Heart left ventricle (tissue), 16 donors: Measurements from ENCODE around the gene SULT1C4. TPM values are rescaled to one million over a fixed set of nuclear protein-coding genes. Genes with fewer than 3 reads are reported as not detected.

Experiments used
- ATAC-seq, 4 donors: fragments of 200-7000 bp; cut with Tn5 transposase; one replicate each; pipeline ENCODE4 v1.9.1; 2020 to 2022; ENCODE audit warnings: moderate library complexity in 4 of 4, mild to moderate bottlenecking in 3 of 4, moderate number of reproducible peaks in 1 of 4
- DNase-seq, 5 donors: peaks; one replicate each; pipeline ENCODE4 v3.0.0-alpha.2; 2020
- H3K27ac ChIP-seq, 12 donors: fragments of 200-600 bp; sonication (generic) in 4 of 12; one replicate each; pipeline versions ENCODE4 v1.5.0 to v1.8.0; 2016 to 2022; ENCODE audit warnings: mild to moderate bottlenecking in 2 of 12
- H3K27me3 ChIP-seq, 9 donors: fragments of 200-600 bp; sonication (generic) in 2 of 9; one replicate each; pipeline versions ENCODE4 v1.5.1 to v1.8.0; 2016 to 2022; ENCODE audit warnings: mild to moderate bottlenecking in 3 of 9
- H3K36me3 ChIP-seq, 9 donors: fragments of 200-600 bp; sonication (generic) in 2 of 9; one replicate each; pipeline versions ENCODE4 v1.5.0 to v1.8.0; 2018 to 2022; ENCODE audit warnings: mild to moderate bottlenecking in 2 of 9
- H3K4me1 ChIP-seq, 12 donors: fragments of 200-600 bp; sonication (generic) in 4 of 12; one replicate each; pipeline versions ENCODE4 v1.5.0 to v1.8.0; 2016 to 2022; ENCODE audit warnings: mild to moderate bottlenecking in 3 of 12
- H3K4me3 ChIP-seq, 12 donors: fragments of 200-600 bp; sonication (generic) in 4 of 12; one replicate each; pipeline versions ENCODE4 v1.5.0 to v1.8.0; 2017 to 2022; ENCODE audit warnings: mild to moderate bottlenecking in 9 of 12, moderate library complexity in 4 of 12
- H3K9me3 ChIP-seq, 12 donors: fragments of 200-600 bp; sonication (generic) in 4 of 12; one replicate each; pipeline versions ENCODE4 v1.5.0 to v1.8.0; 2016 to 2022; ENCODE audit warnings: mild to moderate bottlenecking in 1 of 12
- POLR2A ChIP-seq, 2 donors: fragments of 450-650 bp; IDR thresholded peaks; one replicate each; pipeline ENCODE4 v1.6.1; 2017; ENCODE audit warnings: antibody characterized with exemption in 2 of 2, mild to moderate bottlenecking in 2 of 2, moderate library complexity in 2 of 2
- WGBS, 4 donors: extraction: QIAGEN DNeasy Blood & Tissue Kit in 2 of 4; methylation state at CpG; one replicate each; pipeline versions ENCODE4 v1.1.5 to v1.1.7; 2013 to 2018; 5-methylcytosine and 5-hydroxymethylcytosine counted together
- intact Hi-C, 10 donors: fragments of 100-400 bp; cut with DNase I; formaldehyde crosslinking; loops; one replicate each; pipeline versions ENCODE4 v1.11.1 to v1.14.2; 2022
- polyA plus RNA-seq, 2 donors: library from polyadenylated mRNA; stranded (reverse); fragments of 200-250 nt; gene quantifications; one replicate each; pipeline ENCODE4 v1.2.3, GENCODE V29; 2013
- total RNA-seq, 9 donors: library from RNA; depleted of rRNA in 2 of 9; stranded (reverse); fragments of >200 nt in 2 of 9; fragmentation: NEBNext Ultra II Directional in 3 of 9; extraction: Animal tissue kit (Norgen Biotek cat#: 25700) in 3 of 9; gene quantifications; one replicate each; pipeline versions ENCODE4 v1.1.0 to v1.2.4, GENCODE V29; 2016 to 2023
- TF ChIP-seq, protein P1 (sequence below), 12 donors: fragments of 200-600 bp; sonication (generic) in 4 of 12; IDR thresholded peaks; one replicate each; pipeline versions ENCODE4 v1.5.0 to v1.8.0; 2018 to 2022; ENCODE audit warnings: antibody characterized with exemption in 12 of 12, mild to moderate bottlenecking in 5 of 12
- donor health status: ischemic (EF 13 %, LVEDD 7.1; RV severe dilation, severe dysfunction).
- donor health status: healthy with polysubstance abuse.
- donor health status: DM: no; HTN: yes; CAD: no.
- donor health status: DM: no; HTN: no; CAD: no.
- donor health status: ischemic (EF 25% LVEDD 6.9; RV normal size, moderate dysfunction).
- donor health status: ischemic (EF 25% LVEDD 5.7; RV mildly dilated, moderate dysfunction).
- donor health status: healthy.
- donor health status: DM: yes; HTN: yes; CAD: no.
- donor health status: ischemic (EF 35%, LVEDD 5.7; RV mildly dilated, moderate dysfunction).
- donor health status: nonischemic (EF 11% LVEDD 7.7; RV severe dilation, severe dysfunction).
- donor health status: DM: yes; HTN: yes; CAD: no.
- donor health status: PGD.
- donor health status: ischemic (EF 29% LVEDD 5.4; RV normal size, mild dysfunction).
- donor health status: nonischemic (EF 23%, LVEDD 6.1; RV moderate dilation, normal function).

The SULT1C4 gene
- total and polyA plus RNA-seq, 11 donors = 0.95 to 5.5 (median 3.9) TPM

- intact Hi-C loops = no loop called here
- no peaks in the 10 kb centered on the region for H3K27me3 ChIP-seq
- WGBS, 4 donors = 49 to 75% (median 67%) methylated on average over 3 of the region's 3 CpGs
- ATAC-seq (no peak), DNase-seq (no peak)
- no peak overlapping the region for H3K4me3 ChIP-seq
- H3K36me3 ChIP-seq = no peaks in the 10 kb centered on the region
- no peak for TF ChIP-seq POLR2A (IDR thresholded peaks at IDR 0.05)
- TF ChIP-seq, protein P1, sequence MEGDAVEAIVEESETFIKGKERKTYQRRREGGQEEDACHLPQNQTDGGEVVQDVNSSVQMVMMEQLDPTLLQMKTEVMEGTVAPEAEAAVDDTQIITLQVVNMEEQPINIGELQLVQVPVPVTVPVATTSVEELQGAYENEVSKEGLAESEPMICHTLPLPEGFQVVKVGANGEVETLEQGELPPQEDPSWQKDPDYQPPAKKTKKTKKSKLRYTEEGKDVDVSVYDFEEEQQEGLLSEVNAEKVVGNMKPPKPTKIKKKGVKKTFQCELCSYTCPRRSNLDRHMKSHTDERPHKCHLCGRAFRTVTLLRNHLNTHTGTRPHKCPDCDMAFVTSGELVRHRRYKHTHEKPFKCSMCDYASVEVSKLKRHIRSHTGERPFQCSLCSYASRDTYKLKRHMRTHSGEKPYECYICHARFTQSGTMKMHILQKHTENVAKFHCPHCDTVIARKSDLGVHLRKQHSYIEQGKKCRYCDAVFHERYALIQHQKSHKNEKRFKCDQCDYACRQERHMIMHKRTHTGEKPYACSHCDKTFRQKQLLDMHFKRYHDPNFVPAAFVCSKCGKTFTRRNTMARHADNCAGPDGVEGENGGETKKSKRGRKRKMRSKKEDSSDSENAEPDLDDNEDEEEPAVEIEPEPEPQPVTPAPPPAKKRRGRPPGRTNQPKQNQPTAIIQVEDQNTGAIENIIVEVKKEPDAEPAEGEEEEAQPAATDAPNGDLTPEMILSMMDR (IDR thresholded peaks at IDR 0.05) = no peak
- H3K9me3 ChIP-seq = peaks cover 0 to 45% (median 29%) of the 10 kb centered on the region in 12 donors
- no peaks in the 10 kb centered on the region for H3K4me1 ChIP-seq
- H3K27ac ChIP-seq = no peak overlapping the region
These were observed 24.0 kb downstream of the SULT1C4 start for GRCh38 chr2:108401800-108402199.

DNA sequence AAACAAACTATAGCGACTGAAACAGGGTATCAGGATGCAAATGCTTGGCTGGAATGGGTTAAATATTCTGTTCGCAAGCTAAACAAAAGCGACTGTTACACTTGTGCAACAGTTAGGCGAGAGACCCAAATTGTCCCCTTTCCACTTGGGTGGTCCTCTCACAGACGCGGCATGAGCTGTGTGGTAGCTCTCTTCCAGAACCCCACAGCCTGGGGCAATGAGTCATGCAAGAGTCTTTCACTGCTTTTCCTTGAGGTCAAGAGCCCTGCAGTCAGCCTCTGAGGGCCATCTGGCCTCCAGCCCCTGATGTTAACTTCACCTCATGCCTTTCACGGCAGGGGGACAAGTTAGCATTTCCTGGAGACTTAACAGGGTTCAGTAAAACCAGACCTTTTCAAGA, 25.7 kb downstream of the SULT1C4 start:
- no peak overlapping the region for H3K27ac ChIP-seq
- WGBS, 4 donors = 58 to 65% (median 63%) methylated on average over 7 of the region's 7 CpGs
- no peaks in the 10 kb centered on the region for H3K4me1 ChIP-seq
- DNase-seq (no peak), ATAC-seq (no peak)
- no peaks in the 10 kb centered on the region for H3K36me3 ChIP-seq
- no peak overlapping the region for H3K4me3 ChIP-seq
- H3K27me3 ChIP-seq = no peaks in the 10 kb centered on the region
- intact Hi-C loops = no loop called here
- peaks cover 0 to 42% (median 23%) of the 10 kb centered on the region in 12 donors for H3K9me3 ChIP-seq
- TF ChIP-seq, protein P1 (IDR thresholded peaks at IDR 0.05) = no peak
- TF ChIP-seq POLR2A (IDR thresholded peaks at IDR 0.05) = no peak

- peaks cover 0 to 28% (median 10%) of the 10 kb centered on the region in 12 donors for H3K9me3 ChIP-seq
- H3K36me3 ChIP-seq = no peaks in the 10 kb centered on the region
- H3K4me3 ChIP-seq = no peak overlapping the region
- WGBS, 4 donors = 76 to 80% (median 78%) methylated on average over 4 of the region's 4 CpGs
- TF ChIP-seq, protein P1 (IDR thresholded peaks at IDR 0.05) = no peak
- no peak for TF ChIP-seq POLR2A (IDR thresholded peaks at IDR 0.05)
- no peaks in the 10 kb centered on the region for H3K4me1 ChIP-seq
- H3K27me3 ChIP-seq = no peaks in the 10 kb centered on the region
- ATAC-seq = no peak
- intact Hi-C loops = no loop called here
- no peak overlapping the region for H3K27ac ChIP-seq
- no peak for DNase-seq
These were observed 27.1 kb downstream of the SULT1C4 start for GRCh38 chr2:108404784-108405397.

DNA sequence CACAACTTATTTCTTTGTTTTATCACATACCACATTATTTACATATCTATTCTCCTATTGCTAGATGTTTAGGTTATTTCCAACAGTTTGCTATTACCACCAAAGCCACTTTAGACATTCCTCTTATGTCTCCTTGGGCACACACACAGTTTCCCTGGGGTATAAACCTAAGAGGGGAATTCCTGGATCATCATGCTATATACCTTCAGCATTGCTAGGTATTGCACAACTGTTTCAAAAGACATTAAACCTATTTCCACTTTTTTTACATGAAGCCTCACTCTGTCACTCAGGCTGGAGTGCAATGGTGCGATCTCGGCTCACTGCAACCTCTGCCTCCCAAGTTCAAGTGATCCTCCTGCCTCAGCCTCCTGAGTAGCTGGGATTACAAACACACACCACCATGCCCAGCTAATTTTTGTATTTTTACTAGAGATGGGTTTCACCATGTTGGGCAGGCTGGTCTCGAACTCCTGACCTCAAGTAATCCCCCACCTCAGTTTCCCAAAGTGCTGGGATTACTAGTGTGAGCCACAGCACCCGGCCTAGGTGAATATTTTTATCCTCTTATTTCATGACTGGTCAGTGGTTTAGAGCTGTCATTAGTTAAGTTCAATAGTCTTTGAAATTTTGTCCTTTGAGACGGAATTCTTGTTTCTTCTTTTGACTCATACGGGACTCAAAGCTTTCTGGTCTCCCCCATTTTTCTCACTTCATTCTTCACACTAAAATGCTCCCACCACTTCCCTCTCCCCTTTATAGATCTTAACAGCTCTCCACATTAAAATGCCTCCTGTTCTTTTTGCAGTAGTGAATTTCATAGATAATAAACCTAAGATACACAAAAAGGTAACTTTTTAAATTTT, 30.3 kb downstream of the SULT1C4 start:
- Histone ChIP-seq H3K4me1 (no peaks in the 10 kb centered on the region), H3K4me3 (no peak overlapping the region), H3K9me3 (peaks cover 0 to 16% (median 8%) of the 10 kb centered on the region in 12 donors), H3K36me3 (no peaks in the 10 kb centered on the region), H3K27me3 (no peaks in the 10 kb centered on the region), H3K27ac (no peak overlapping the region)
- 89 to 93% (median 91%) methylated on average over 6 of the region's 6 CpGs for WGBS, 4 donors
- intact Hi-C loops = no loop called here
- ATAC-seq = no peak
- DNase-seq = no peak
- TF ChIP-seq, protein P1 (IDR thresholded peaks at IDR 0.05) = no peak
- TF ChIP-seq POLR2A (IDR thresholded peaks at IDR 0.05) = no peak
